GM18526 (cell line): ENCODE data around the gene CABP2.

ENCODE experiments used
- POLR2A ChIP-seq: IDR thresholded peaks from 3 replicates; pipeline ENCODE4 v1.6.1; 2011; ENCODE audit not compliant: insufficient read length; ENCODE audit errors: extremely low read depth

Gene CABP2

DNA sequence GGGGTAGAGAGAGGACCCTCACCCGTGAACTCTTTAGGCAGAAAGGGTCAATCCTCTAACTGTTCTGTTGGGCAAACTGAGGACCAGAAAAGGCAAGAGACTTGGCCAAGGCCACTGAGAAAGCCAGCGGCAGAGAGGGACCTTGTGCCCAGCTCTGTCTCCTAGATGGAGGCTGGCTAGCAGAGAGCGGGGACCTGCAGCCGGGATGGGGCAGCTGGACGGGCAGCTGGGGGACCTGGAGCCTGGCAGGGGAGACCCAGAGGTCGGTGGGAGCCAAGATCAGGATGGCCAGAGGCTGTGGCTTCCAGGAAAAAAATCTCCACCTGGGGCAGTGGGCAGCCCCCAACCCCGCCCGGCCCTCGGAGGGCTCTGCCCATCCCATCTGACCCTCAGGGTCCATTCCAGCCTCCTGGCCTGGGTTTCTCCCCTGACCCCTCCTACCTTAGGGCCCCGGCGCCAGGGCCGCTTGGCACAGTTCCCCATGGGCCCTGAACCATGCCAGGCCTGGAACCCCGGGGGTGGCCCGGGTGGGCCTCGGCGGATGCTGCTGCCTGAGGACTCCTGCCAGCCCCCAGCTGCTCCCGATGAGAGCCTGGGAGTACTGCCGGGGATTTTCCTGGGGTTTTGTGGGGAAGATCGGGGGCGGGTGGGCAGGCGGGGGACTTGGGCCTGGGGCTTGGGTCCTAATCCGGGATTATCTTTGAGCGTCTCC lies at the start of gene CABP2:
TSS of gene CABP2 (minus strand) at position 603 of the 712 bp plus-strand sequence. CDS start at position 483, 120 bp downstream.
- TF ChIP-seq POLR2A, result no peak

DNA sequence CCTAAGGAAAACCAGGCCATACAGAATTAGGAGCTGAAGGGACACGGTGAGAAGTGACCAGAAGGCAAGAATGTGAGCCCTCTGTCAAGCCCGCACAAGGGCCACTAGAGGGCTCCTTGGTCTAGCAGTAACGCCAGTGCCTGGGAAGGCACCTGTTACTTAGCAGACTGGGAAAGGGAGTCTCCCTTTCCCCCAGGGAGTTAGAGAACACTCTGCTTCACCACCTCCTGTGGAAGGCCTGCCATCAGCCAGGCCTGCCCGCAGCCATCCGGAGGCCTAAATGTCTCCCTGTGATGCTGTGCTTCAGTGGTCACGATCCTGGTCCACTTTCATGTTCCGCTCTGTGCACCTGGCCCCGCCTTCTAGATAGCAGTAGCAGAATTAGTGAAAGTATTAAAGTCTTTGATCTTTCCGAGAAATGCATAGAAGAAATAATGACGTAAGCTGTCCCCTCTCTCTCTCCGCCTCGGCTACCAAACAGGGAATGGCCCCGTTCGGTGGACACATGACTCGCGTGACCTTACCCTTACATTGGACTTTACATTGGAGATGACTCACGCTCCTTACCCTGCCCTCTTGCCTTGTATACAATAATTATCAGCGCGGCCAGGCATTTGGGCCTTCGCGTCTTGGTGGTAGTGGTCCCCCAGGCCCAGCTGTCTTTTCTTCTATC lies 49.6 kb upstream of the CABP2 start:
- no peak for TF ChIP-seq POLR2A

DNA sequence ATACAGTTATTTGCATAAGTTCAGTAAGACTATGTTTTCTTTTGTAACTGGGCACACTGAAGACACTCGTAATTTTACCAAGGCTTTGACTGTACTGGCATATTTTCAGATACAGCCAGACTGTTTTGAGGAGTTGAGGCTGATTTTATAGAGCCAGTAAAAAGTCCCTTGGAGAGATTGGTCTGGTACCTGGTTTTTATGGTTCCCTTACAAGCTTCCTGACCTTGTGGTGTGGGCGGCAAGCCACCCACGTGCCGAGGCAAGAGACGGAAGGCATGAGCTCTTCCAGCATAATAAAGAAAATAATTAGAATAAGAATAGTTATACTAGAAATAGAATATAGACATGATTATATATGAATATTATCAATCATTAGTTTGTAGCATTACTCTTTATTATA lies 49.1 kb upstream of the CABP2 start:
- TF ChIP-seq POLR2A, result no peak

DNA sequence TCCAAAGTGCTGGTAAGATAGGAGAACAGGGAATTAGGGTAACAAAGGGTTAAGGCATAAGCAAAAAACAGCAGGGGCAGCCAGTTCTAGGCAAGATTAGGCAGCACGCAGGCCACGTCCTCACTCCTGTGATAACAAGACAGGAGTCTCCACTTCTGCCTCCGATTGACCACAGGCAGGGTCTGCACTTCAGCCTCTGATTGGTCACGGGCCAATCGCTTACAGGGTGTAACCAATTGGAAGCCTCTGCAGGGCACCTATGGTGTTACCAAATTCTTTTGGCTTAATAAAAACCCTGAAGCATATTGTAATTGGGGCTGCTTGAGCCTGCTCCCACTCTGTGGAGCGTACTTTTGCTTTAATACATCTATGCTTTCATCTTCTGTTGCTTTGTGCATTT lies 48.2 kb upstream of the CABP2 start:
- TF ChIP-seq POLR2A, result no peak

DNA sequence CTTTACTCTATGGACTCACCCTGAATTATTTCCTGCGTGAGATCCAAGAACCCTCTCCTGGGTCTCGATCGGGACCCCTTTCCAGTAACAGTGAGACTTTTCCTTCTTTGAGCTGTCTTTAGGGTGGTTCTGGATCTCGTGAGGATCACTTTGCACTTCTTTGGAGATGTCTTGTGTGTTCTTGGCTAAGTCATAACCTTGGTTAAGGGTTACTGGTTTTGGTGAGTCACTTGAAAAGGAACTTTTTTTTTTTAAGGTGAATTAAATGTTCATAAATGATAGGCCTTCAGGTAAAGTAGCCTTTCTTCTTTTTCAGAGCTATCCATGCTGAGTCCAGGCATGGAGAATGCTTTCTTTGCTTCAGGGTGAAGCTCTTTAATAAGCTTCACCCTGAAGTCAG lies 41.0 kb upstream of the CABP2 start:
- no peak for TF ChIP-seq POLR2A

DNA sequence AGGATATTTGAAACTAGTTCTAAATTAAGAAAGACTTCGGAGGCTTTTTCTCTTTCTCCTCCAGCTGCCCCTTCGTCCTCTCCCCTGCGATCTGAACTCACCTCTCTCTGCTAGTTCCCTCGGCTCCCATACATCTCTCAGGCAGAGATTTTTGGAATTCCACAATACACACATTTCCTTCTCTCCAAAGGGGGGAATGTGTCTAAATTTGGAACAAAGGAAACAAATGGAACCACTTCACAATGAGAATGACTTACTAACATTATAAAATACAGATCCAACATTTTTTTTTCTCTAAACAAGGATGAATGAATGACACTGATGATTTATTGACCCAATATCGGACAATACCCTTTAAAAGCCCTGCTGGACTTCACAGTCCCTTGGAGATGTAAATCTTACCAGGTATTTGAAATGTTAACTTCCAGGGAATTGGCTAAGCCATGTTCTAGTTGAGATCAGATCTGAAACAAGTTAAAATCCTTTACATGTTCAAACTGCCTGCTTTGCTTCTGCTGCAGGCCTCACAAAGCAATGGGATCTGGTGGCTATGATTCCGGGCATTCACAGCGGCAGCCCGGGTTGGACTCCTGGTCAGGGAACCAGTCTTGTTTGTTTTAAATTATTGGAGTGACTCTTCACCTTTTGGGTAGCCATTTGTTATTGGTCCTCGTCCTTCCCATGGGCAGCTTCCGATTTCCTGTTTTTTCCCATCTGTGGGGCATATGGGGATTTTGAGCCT lies 39.9 kb upstream of the CABP2 start:
- no peak for TF ChIP-seq POLR2A

DNA sequence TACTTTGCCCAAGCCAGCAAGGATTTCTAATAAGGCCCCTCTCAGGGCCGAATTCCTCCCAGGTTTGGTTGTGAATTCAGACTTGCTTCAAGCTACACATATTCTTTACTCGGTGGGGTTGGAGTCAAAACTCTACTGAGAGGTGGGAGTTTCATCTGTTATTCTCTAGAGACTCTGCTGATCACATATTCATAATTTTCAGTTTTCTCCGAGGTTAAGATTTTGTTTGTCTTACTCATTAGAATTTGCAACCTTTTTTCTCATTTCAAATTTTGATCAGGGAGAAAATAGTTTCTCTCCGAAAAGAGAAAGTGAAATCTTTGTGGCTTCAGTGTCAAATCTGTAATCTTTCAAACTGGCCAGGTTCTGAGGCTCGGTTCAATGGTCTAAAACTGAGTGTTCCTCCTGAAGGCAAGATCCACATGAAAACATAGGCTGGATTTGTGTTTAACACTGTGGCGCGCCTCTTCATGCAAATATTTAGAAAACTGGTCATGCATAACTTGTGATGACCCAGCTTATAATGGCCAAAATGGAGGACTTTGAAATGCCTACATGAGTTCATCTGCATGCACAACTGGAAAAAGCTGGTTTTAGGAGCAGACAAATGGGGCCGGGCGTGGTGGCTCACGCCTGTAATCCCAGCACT lies 38.8 kb upstream of the CABP2 start:
- no peak for TF ChIP-seq POLR2A

DNA sequence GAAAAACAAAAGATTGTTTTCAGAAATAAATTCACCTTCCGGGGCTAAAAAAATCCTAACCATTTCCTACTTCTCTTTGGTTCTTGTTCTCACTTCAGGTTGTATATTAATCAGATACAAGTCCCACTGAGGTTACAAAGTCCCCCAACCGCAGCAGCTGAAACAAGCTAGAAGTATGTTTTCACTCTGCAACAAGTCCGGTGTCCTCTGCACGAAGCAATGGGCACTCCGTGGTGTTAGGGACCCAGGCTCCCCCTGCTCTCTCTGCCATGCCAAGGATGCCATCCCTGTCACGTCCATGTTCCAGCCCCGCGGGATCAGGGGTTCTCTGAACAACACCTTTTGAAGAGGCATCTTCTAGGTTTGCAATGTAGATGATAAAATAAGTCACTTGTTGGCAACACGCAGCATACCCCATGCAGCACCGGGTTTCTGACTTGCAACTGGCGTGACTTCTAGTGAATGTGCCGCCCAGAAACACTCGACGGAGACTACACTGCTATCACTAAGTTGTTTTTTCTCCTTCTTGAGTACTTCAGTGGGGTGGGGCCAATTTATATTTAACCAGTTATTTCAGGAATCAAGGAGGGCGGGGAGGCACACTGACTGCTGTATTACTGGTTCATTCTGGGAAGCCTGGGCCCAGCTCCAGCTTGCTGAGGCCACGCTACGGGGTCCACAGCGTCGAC lies 35.0 kb upstream of the CABP2 start:
- TF ChIP-seq POLR2A, result no peak

DNA sequence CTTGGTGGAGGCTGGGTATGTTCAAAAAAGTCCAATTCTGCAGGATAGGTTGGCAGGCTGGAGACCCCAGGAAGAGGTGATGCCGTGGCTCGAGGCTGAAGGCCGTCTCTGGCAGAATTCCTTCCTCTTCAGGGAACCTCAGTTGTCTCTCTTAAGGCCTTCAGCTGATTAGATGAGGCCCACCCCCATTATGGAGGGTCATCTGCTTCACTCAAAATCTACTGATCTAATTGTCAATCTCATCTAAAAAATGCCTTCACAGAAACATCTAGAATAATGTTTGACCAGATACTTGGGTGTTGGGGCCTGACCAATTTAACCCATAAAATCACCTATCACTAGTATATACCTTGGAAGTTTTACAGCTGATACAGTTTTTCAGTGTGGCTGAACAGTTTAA lies 33.0 kb upstream of the CABP2 start:
- no peak for TF ChIP-seq POLR2A

DNA sequence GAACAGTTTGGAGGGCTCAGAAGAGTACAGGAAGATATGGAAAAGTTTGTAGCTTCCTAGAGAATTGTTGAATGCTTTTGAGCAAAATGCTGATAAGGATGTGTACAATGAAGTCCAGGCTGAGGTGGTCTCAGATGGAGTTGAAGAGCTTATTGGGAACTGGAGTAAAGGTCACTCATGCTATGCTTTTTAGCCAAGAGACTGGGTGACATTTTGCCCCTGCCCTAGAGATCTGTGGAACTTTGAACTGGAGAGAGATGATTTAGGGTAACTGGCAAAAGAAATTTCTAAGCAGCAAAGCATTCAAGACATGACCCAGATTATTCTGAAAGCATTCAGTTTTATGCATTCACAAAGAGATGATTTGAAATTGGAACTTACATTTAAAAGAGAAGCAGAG lies 27.9 kb upstream of the CABP2 start:
- TF ChIP-seq POLR2A, result no peak

DNA sequence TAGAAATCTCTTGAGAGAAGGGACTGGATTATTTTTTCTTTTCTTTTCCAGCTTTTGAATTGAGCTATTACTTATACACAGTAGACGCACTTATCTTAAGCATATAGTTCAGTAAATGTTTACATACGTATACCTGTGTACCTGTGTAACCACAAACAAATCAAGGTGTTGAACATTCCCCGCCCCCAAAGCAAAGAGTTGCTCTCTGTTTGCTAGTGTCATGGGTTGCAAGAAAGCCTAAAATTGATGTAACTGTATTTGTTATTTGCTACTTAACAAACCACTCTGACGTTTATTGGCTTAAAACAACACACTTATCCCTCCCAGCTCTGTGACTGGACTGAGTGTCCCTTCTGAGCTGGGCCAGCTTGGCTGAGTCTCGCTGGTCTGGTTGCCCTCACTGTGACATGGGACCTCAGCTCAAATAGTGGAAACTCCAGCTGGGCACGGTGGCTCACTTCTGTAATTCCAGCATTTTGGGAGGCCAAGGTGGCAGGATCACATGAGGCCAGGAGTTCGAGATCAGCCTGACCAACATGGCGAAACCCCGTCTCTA lies 25.4 kb upstream of the CABP2 start:
- no peak for TF ChIP-seq POLR2A

DNA sequence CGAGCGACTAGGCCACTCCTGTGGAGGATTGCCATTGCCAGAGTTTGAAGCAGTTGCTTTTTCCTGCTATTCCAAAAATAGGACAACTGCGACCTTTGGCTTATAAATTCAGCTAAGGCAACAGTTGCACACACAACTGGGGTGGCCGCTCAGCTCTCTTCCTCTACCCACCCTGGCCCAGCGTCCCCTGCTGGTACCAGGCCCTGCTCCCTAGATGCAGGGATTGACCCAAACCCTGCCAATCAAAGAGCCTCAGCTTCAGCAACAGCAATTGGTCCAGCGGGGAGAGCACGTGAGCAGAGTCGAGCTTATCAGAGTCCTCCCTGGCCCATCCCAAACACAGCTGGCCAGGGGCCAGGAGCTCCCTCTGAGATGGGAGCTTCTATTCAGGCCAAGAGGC lies 22.0 kb upstream of the CABP2 start:
- TF ChIP-seq POLR2A, result no peak

DNA sequence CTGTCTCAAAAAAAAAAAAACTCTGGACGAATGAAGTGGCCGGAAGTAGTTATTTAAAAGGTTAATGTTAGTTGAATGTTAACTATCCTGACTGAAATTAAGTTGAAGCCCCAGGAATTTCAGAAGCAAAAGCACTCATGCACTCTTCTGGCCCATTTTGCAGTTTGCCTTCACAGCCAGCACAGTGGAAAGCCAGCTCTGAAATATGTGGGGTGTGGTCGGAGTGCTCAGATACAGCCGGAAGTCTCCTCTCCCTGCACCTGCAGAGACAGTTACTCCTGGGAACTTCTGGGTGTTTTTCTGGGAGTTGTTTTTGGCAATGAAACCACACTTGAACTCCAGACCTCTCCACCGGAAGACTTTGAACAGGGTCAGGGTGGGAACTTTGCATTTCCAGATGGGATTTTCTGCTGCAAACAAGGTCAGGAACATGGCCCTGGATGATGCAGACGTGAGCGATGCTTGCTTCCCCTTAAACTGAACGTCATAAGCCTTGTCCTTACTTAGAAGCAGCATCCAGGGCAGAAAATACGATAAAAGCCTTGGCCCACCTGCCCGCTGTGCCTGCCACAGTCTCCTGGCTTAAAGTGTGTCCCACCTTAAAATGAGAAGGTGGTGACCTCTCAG lies 21.5 kb upstream of the CABP2 start:
- no peak for TF ChIP-seq POLR2A

DNA sequence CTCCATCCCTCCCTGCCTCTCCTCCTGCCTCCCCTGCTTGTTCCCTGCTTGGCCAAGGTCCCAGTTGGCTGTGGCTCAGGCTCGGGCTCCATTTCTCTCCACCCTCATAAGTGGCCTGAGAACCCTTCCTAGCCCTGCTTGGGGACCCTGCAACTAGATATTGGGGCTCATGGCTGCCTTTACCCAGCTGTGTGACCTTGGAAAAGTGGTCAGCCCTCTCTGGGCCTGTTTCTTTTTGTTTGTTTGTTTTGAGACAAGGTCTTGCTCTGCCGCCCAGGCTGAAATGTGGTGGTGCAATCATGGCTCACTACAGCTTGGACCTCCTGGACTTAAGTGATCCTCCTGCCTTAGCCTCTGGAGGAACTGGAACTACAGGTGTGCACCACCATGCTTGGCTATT lies 20.3 kb upstream of the CABP2 start:
- no peak for TF ChIP-seq POLR2A
